HEK293 (cell line): Measurements from ENCODE around the gene TALDO1.
A peak's percentile ranks its signal among the peaks of the same experiment; 100 is the strongest.

ENCODE experiments used
- CTCF ChIA-PET: fragments of 350-600 bp; formaldehyde crosslinking; extraction: SDS; loops from one replicate; lab custom pipeline; 2021; ENCODE audit warnings: antibody characterized with exemption; lab: Yijun Ruan, JAX
- POLR2A ChIA-PET: fragments of 300-600 bp; formaldehyde crosslinking; extraction: SDS; loops from one replicate; lab custom pipeline; 2020; ENCODE audit warnings: antibody characterized with exemption, inconsistent platforms; lab: Yijun Ruan, JAX
- H3K27ac ChIP-seq: fragments of 200-500 bp; sonication (Bioruptor generic); 2 replicates; pipeline ENCODE4 v1.5.1; 2014; ENCODE audit warnings: low read depth, low read length, control low read depth, inconsistent platforms; ENCODE audit errors: extremely low read depth
- H3K36me3 ChIP-seq, 2 experiments: fragments of 200-500 bp in 1 of 2; sonication (Bioruptor generic) in 1 of 2; 1 replicate in 1 of 2; 2 replicates in 1 of 2; pipeline ENCODE4 v1.5.1; 2014 to 2017; ENCODE audit warnings: inconsistent platforms in 2 of 2, low read length in 2 of 2; ENCODE audit not compliant: control insufficient read depth in 2 of 2, insufficient read depth in 1 of 2
- H3K4me1 ChIP-seq: fragments of 200-500 bp; sonication (Bioruptor generic); 2 replicates; pipeline ENCODE4 v1.5.1; 2014; ENCODE audit warnings: mild to moderate bottlenecking, low read length, inconsistent platforms; ENCODE audit not compliant: control insufficient read depth, insufficient read depth
- H3K4me3 ChIP-seq: 2 replicates; pipeline ENCODE4 v1.5.1; 2011; ENCODE audit warnings: low read depth, mild to moderate bottlenecking, control low read depth, low read length, moderate library complexity
- H3K9me3 ChIP-seq: fragments of 200-500 bp; sonication (Bioruptor generic); 2 replicates; pipeline ENCODE4 v1.5.1; 2014; ENCODE audit warnings: low read depth, low read length, inconsistent platforms; ENCODE audit not compliant: control insufficient read depth, insufficient read depth
- GFI1B ChIP-seq: fragments of 450-650 bp; formaldehyde crosslinking; IDR thresholded peaks from 2 replicates; pipeline ENCODE4 v1.5.1; 2016; ENCODE audit warnings: missing biosample characterization, missing genetic modification characterization
- KLF9 ChIP-seq: fragments of 450-650 bp; formaldehyde crosslinking; IDR thresholded peaks from 2 replicates; pipeline ENCODE4 v1.5.1; 2016; ENCODE audit warnings: missing biosample characterization, missing genetic modification characterization, low read depth
- REST ChIP-seq: fragments of 450-650 bp; formaldehyde crosslinking; IDR thresholded peaks from 2 replicates; pipeline ENCODE4 v1.5.1; 2016; ENCODE audit warnings: missing biosample characterization, missing genetic modification characterization
- SCRT1 ChIP-seq: fragments of 450-650 bp; formaldehyde crosslinking; IDR thresholded peaks from 2 replicates; pipeline ENCODE4 v1.5.1; 2016; ENCODE audit warnings: missing biosample characterization, missing genetic modification characterization, borderline replicate concordance
- SCRT2 ChIP-seq: fragments of 450-650 bp; formaldehyde crosslinking; IDR thresholded peaks from 2 replicates; pipeline ENCODE4 v1.5.1; 2016; ENCODE audit warnings: missing biosample characterization, missing genetic modification characterization
- YY2 ChIP-seq: fragments of 450-650 bp; formaldehyde crosslinking; IDR thresholded peaks from 2 replicates; pipeline ENCODE4 v1.5.1; 2016; ENCODE audit warnings: missing biosample characterization, missing genetic modification characterization
- ZFHX2 ChIP-seq: fragments of 450-650 bp; formaldehyde crosslinking; conservative IDR thresholded peaks from 2 replicates; pipeline ENCODE4 v1.5.1; 2016; ENCODE audit warnings: missing biosample characterization, missing genetic modification characterization
- ZFP37 ChIP-seq: fragments of 450-650 bp; formaldehyde crosslinking; IDR thresholded peaks from 2 replicates; pipeline ENCODE4 v1.5.1; 2016; ENCODE audit warnings: missing biosample characterization, missing genetic modification characterization
- ZNF184 ChIP-seq: fragments of 450-650 bp; IDR thresholded peaks from 2 replicates; pipeline ENCODE4 v1.5.1; 2018; ENCODE audit warnings: missing biosample characterization, mild to moderate bottlenecking, missing genetic modification characterization
- ZNF311 ChIP-seq: fragments of 450-650 bp; formaldehyde crosslinking; IDR thresholded peaks from 2 replicates; pipeline ENCODE4 v1.5.1; 2017; ENCODE audit warnings: missing biosample characterization, missing genetic modification characterization, borderline replicate concordance
- ZNF423 ChIP-seq: fragments of 450-650 bp; formaldehyde crosslinking; IDR thresholded peaks from 2 replicates; pipeline ENCODE4 v1.5.1; 2016; ENCODE audit warnings: missing biosample characterization, missing genetic modification characterization
- ZNF548 ChIP-seq: fragments of 450-650 bp; formaldehyde crosslinking; IDR thresholded peaks from 2 replicates; pipeline ENCODE4 v1.5.1; 2016; ENCODE audit warnings: missing biosample characterization, missing genetic modification characterization
- ZNF600 ChIP-seq: fragments of 450-650 bp; formaldehyde crosslinking; IDR thresholded peaks from 2 replicates; pipeline ENCODE4 v1.5.1; 2016; ENCODE audit warnings: missing biosample characterization, missing genetic modification characterization
- ZNF654 ChIP-seq: fragments of 450-650 bp; formaldehyde crosslinking; IDR thresholded peaks from 2 replicates; pipeline ENCODE4 v1.5.1; 2016; ENCODE audit warnings: low read depth, missing biosample characterization, missing genetic modification characterization
- TF ChIP-seq, protein P1 (sequence below): fragments of 450-650 bp; formaldehyde crosslinking; IDR thresholded peaks from 2 replicates; pipeline ENCODE4 v1.5.1; 2016; ENCODE audit warnings: missing biosample characterization, missing genetic modification characterization

The TALDO1 gene

GRCh38 chr11:763549-764321, 16.5 kb downstream of the TALDO1 start:
- H3K36me3 ChIP-seq = peaks cover 4 to 85% of the 10 kb centered on the region in 2 experiments; a peak in 2 of 3 replicates
- no peaks in the 10 kb centered on the region for H3K4me1 ChIP-seq
- H3K27ac ChIP-seq = no peak overlapping the region
- CTCF ChIA-PET = interaction anchor here (0.7 to 1.0 kb wide), 4 partner anchors 10 to 100 kb away, joined by 3 to 4 read pairs (median 3); no protein-coding TSS in a partner anchor
- TF ChIP-seq, protein P1, sequence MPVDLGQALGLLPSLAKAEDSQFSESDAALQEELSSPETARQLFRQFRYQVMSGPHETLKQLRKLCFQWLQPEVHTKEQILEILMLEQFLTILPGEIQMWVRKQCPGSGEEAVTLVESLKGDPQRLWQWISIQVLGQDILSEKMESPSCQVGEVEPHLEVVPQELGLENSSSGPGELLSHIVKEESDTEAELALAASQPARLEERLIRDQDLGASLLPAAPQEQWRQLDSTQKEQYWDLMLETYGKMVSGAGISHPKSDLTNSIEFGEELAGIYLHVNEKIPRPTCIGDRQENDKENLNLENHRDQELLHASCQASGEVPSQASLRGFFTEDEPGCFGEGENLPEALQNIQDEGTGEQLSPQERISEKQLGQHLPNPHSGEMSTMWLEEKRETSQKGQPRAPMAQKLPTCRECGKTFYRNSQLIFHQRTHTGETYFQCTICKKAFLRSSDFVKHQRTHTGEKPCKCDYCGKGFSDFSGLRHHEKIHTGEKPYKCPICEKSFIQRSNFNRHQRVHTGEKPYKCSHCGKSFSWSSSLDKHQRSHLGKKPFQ (tag by site-specific recombination) = no peak
- TF ChIP-seq ZNF311 = no peak
- TF ChIP-seq ZNF600 (tag by site-specific recombination) = peak; percentile 67; the same call in 1 of the 2 replicates
- TF ChIP-seq SCRT2 (tag by site-specific recombination) = peak; percentile 50
- TF ChIP-seq SCRT1 (tag by site-specific recombination) = 0 out of 2 replicates have a peak, but pooled peaks have one; percentile 18
- no peaks in the 10 kb centered on the region for H3K9me3 ChIP-seq
- H3K4me3 ChIP-seq = no peak overlapping the region
- POLR2A ChIA-PET = interaction anchor here (0.6 to 1.9 kb wide), 9 partner anchors 10 to 178 kb away, joined by 3 to 9 read pairs (median 4); partner anchors contain the start of genes GATD1 and RPLP2

- TF ChIP-seq REST = 0 out of 2 replicates have a peak, but pooled peaks have one; percentile 22
- TF ChIP-seq ZNF423 (tag by site-specific recombination) = peak; percentile 78
- no peak for TF ChIP-seq ZNF548 (tag by site-specific recombination)
- H3K27ac ChIP-seq = no peak overlapping the region
These were observed 17.2 kb downstream of the TALDO1 start for GRCh38 chr11:764322-765024.

GRCh38 chr11:765025-765801, 17.9 kb downstream of the TALDO1 start:
- Histone ChIP-seq H3K27ac (no peak overlapping the region), H3K36me3 (peaks cover 4 to 75% of the 10 kb centered on the region in 2 experiments; a peak in 2 of 3 replicates), H3K9me3 (no peaks in the 10 kb centered on the region), H3K4me3 (no peak overlapping the region), H3K4me1 (no peaks in the 10 kb centered on the region)
- POLR2A ChIA-PET = interaction anchor here (0.7 to 1.9 kb wide), 3 partner anchors 10 to 44 kb away, joined by 3 to 5 read pairs (median 4); partner anchors contain the start of gene RPLP2
- CTCF ChIA-PET = interaction anchor here (0.6 to 1.0 kb wide), 6 partner anchors 10 to 70 kb away, joined by 3 to 5 read pairs (median 3); partner anchors contain the start of genes DEAF1, GATD1 and TMEM80
- 0 out of 2 replicates have a peak, but pooled peaks have one; percentile 21 for TF ChIP-seq REST
- 0 out of 2 replicates have a peak, but pooled peaks have one; percentile 24 for TF ChIP-seq KLF9 (tag by site-specific recombination)
- TF ChIP-seq ZNF654 (tag by site-specific recombination) = peak; percentile 37
- peak; percentile 51 for TF ChIP-seq ZNF600 (tag by site-specific recombination)
- TF ChIP-seq ZFHX2 (tag by site-specific recombination) = 0 out of 2 replicates have a peak, but pooled peaks have one; percentile 16
- TF ChIP-seq ZFP37 (tag by site-specific recombination) = peak; percentile 18; the same call in 1 of the 2 replicates
- no peak for TF ChIP-seq YY2 (tag by site-specific recombination)
- no peak for TF ChIP-seq GFI1B (tag by site-specific recombination)
- TF ChIP-seq ZNF184 (tag by site-specific recombination) = no peak

More at GRCh38 chr11:764322-765024, 17.2 kb downstream of the TALDO1 start:
- Histone ChIP-seq H3K4me3 (no peak overlapping the region), H3K36me3 (peaks cover 4 to 78% of the 10 kb centered on the region in 2 experiments; a peak in 2 of 3 replicates), H3K4me1 (no peaks in the 10 kb centered on the region), H3K9me3 (no peaks in the 10 kb centered on the region)
- POLR2A ChIA-PET = interaction anchor here (0.9 to 1.9 kb wide), 5 partner anchors 11 to 45 kb away, joined by 3 to 6 read pairs (median 4); partner anchors contain the start of genes GATD1 and RPLP2
- CTCF ChIA-PET = interaction anchor here (0.7 to 1.0 kb wide), 4 partner anchors 9 to 100 kb away, joined by 3 to 4 read pairs (median 3); partner anchors contain the start of genes DEAF1 and TMEM80
